Measurements from ENCODE around the gene PIAS1. TPM values are rescaled to one million over a fixed set of nuclear protein-coding genes. Genes with fewer than 3 reads are reported as not detected.

The PIAS1 gene
- total and polyA plus RNA-seq, 11 donors = 6.2 to 37.8 (median 29.4) TPM

- ATAC-seq = peak in 1 of 4 donors; percentile 40
- DNase-seq = no peak
- Histone ChIP-seq H3K27ac (no peak overlapping the region), H3K4me3 (no peak overlapping the region), H3K27me3 (no peaks in the 10 kb centered on the region), H3K4me1 (peaks cover 6 to 94% (median 53%) of the 10 kb centered on the region in 12 donors), H3K36me3 (peaks cover 0 to 4% (median 0%) of the 10 kb centered on the region in 9 donors), H3K9me3 (no peaks in the 10 kb centered on the region)
- 48 to 53% (median 50%) methylated on average over 3 of the region's 3 CpGs for WGBS, 4 donors
- TF ChIP-seq CTCF (IDR thresholded peaks at IDR 0.05) (no peak), POLR2A (IDR thresholded peaks at IDR 0.05) (no peak)
- intact Hi-C loops (cut with DNase I) = loop anchor here in 1 of 10 donors (5.0 kb wide), 1 partner anchor 34 kb away; no protein-coding TSS in a partner anchor
Measured at GRCh38 chr15:68078365-68078764, 24.2 kb downstream of the PIAS1 start.

GRCh38 chr15:68080334-68080733 lies 26.2 kb downstream of the PIAS1 start:
- H3K27ac ChIP-seq = no peak overlapping the region
- TF ChIP-seq POLR2A (IDR thresholded peaks at IDR 0.05) (no peak), CTCF (IDR thresholded peaks at IDR 0.05) (no peak)
- no peak overlapping the region for H3K4me3 ChIP-seq
- no peaks in the 10 kb centered on the region for H3K9me3 ChIP-seq
- 87 to 98% (median 88%) methylated on average over 1 of the region's 1 CpG for WGBS, 4 donors
- no peaks in the 10 kb centered on the region for H3K27me3 ChIP-seq
- peaks cover 0 to 4% (median 0%) of the 10 kb centered on the region in 9 donors for H3K36me3 ChIP-seq
- no peak for ATAC-seq
- intact Hi-C loops (cut with DNase I) = no loop called here
- no peak for DNase-seq
- peaks cover 6 to 96% (median 64%) of the 10 kb centered on the region in 12 donors for H3K4me1 ChIP-seq

- WGBS, 4 donors = 64 to 72% (median 67%) methylated on average over 3 of the region's 3 CpGs
- no peaks in the 10 kb centered on the region for H3K27me3 ChIP-seq
- no peak for ATAC-seq
- no peaks in the 10 kb centered on the region for H3K9me3 ChIP-seq
- no peak for DNase-seq
- H3K4me1 ChIP-seq = peaks cover 6 to 95% (median 67%) of the 10 kb centered on the region in 12 donors
- H3K36me3 ChIP-seq = peaks cover 0 to 4% (median 0%) of the 10 kb centered on the region in 9 donors
- intact Hi-C loops (cut with DNase I) = no loop called here
- no peak overlapping the region for H3K27ac ChIP-seq
- H3K4me3 ChIP-seq = no peak overlapping the region
- no peak for TF ChIP-seq POLR2A (IDR thresholded peaks at IDR 0.05)
Measured at GRCh38 chr15:68080783-68081182, 26.7 kb downstream of the PIAS1 start.

- WGBS, 4 donors = 35% methylated on average over 4 of the region's 4 CpGs
- Histone ChIP-seq H3K27ac (no peak overlapping the region), H3K9me3 (no peaks in the 10 kb centered on the region), H3K4me1 (peaks cover 6 to 84% (median 64%) of the 10 kb centered on the region in 12 donors), H3K4me3 (no peak overlapping the region), H3K27me3 (no peaks in the 10 kb centered on the region), H3K36me3 (peaks cover 0 to 12% (median 9%) of the 10 kb centered on the region in 9 donors)
- intact Hi-C loops (cut with DNase I) = no loop called here
- no peak for TF ChIP-seq CTCF (IDR thresholded peaks at IDR 0.05)
- no peak for TF ChIP-seq POLR2A (IDR thresholded peaks at IDR 0.05)
- DNase-seq (no peak), ATAC-seq (peak in 1 of 4 donors; percentile 44)
Measured at GRCh38 chr15:68081869-68082505, 27.9 kb downstream of the PIAS1 start.
